ENCODE results near the gene ZYG11B. TPM values are rescaled to one million over a fixed set of nuclear protein-coding genes. Genes with fewer than 3 reads are reported as not detected.
"Not testable (repeated sequence)": the region's sequence is repeated elsewhere in the genome, so short reads cannot be mapped to it uniquely, and the experiment has no call there.

ZYG11B gene
- polyA plus RNA-seq, 1 donor from 2014 or later = 48.7 TPM

DNA sequence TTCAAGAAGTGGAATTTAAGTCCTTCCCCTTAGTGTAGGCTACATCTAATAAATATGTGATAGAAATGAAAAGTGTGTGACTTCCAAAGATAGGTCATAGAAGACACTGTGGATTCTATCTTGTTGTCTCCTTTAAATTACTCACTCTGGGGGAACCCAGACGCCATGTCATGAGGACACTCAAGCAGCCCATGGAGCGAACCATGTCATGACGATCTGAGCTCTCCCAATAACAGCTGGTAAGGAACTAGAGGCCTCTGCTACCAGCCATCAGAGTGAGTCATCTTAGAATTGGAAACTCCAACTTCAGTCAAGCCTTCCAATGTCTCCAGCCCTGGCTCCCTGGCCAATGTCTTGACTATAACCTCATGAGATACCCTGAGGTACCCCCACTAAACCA, 34.4 kb upstream of the ZYG11B start:
- no peak overlapping the region for H2AFZ ChIP-seq (ENCODE audit: low read depth, low read length)
- no peak overlapping the region for H3K4me3 ChIP-seq (ENCODE audit: low read length)
- no peaks in the 10 kb centered on the region for H4K20me1 ChIP-seq (ENCODE audit: insufficient read depth)
- H3K36me3 ChIP-seq (ENCODE audit: insufficient read depth, low read length) = no peaks in the 10 kb centered on the region
- no peaks in the 10 kb centered on the region for H3K79me2 ChIP-seq (replicated peaks; ENCODE audit: insufficient read depth, low read length)
- no peaks in the 10 kb centered on the region for H3K9me3 ChIP-seq (ENCODE audit: low read length)
- no peak overlapping the region for H3K9ac ChIP-seq (ENCODE audit: low read length)
- no peaks in the 10 kb centered on the region for H3K9me2 ChIP-seq (ENCODE audit: insufficient read depth, low read length)
- TF ChIP-seq TAF1 (IDR thresholded peaks at IDR 0.05; ENCODE audit: low read depth) = no peak
- TF ChIP-seq MXI1 (conservative IDR thresholded peaks at IDR 0.05; ENCODE audit: poor library complexity, severe bottlenecking) = no peak
- no peak for TF ChIP-seq RAD21 (conservative IDR thresholded peaks at IDR 0.05)
- no peak for TF ChIP-seq SMC3 (conservative IDR thresholded peaks at IDR 0.05; ENCODE audit: poor library complexity)
- no peak for TF ChIP-seq EZH2 (IDR thresholded peaks at IDR 0.05; ENCODE audit: borderline replicate concordance, insufficient read depth, low read length, poor library complexity, severe bottlenecking)
- TF ChIP-seq EP300 (conservative IDR thresholded peaks at IDR 0.05; ENCODE audit: poor library complexity, severe bottlenecking) = no peak
- TF ChIP-seq, protein P1, sequence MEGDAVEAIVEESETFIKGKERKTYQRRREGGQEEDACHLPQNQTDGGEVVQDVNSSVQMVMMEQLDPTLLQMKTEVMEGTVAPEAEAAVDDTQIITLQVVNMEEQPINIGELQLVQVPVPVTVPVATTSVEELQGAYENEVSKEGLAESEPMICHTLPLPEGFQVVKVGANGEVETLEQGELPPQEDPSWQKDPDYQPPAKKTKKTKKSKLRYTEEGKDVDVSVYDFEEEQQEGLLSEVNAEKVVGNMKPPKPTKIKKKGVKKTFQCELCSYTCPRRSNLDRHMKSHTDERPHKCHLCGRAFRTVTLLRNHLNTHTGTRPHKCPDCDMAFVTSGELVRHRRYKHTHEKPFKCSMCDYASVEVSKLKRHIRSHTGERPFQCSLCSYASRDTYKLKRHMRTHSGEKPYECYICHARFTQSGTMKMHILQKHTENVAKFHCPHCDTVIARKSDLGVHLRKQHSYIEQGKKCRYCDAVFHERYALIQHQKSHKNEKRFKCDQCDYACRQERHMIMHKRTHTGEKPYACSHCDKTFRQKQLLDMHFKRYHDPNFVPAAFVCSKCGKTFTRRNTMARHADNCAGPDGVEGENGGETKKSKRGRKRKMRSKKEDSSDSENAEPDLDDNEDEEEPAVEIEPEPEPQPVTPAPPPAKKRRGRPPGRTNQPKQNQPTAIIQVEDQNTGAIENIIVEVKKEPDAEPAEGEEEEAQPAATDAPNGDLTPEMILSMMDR (IDR thresholded peaks at IDR 0.05; ENCODE audit: poor library complexity, severe bottlenecking) = no peak
- TF ChIP-seq, protein P2, sequence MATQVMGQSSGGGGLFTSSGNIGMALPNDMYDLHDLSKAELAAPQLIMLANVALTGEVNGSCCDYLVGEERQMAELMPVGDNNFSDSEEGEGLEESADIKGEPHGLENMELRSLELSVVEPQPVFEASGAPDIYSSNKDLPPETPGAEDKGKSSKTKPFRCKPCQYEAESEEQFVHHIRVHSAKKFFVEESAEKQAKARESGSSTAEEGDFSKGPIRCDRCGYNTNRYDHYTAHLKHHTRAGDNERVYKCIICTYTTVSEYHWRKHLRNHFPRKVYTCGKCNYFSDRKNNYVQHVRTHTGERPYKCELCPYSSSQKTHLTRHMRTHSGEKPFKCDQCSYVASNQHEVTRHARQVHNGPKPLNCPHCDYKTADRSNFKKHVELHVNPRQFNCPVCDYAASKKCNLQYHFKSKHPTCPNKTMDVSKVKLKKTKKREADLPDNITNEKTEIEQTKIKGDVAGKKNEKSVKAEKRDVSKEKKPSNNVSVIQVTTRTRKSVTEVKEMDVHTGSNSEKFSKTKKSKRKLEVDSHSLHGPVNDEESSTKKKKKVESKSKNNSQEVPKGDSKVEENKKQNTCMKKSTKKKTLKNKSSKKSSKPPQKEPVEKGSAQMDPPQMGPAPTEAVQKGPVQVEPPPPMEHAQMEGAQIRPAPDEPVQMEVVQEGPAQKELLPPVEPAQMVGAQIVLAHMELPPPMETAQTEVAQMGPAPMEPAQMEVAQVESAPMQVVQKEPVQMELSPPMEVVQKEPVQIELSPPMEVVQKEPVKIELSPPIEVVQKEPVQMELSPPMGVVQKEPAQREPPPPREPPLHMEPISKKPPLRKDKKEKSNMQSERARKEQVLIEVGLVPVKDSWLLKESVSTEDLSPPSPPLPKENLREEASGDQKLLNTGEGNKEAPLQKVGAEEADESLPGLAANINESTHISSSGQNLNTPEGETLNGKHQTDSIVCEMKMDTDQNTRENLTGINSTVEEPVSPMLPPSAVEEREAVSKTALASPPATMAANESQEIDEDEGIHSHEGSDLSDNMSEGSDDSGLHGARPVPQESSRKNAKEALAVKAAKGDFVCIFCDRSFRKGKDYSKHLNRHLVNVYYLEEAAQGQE (IDR thresholded peaks at IDR 0.05; ENCODE audit: borderline replicate concordance) = no peak
- TF ChIP-seq POLR2AphosphoS5 (IDR thresholded peaks at IDR 0.05) = no peak
- no peaks in the 10 kb centered on the region for H3F3A ChIP-seq (ENCODE audit: insufficient read depth, low read length, poor library complexity, severe bottlenecking)
- no peaks in the 10 kb centered on the region for H3K27me3 ChIP-seq (ENCODE audit: insufficient read depth, low read depth, low read length)
- no peak overlapping the region for H3K27ac ChIP-seq (ENCODE audit: low read length)
- H3K4me2 ChIP-seq (ENCODE audit: low read length) = no peak overlapping the region

DNA sequence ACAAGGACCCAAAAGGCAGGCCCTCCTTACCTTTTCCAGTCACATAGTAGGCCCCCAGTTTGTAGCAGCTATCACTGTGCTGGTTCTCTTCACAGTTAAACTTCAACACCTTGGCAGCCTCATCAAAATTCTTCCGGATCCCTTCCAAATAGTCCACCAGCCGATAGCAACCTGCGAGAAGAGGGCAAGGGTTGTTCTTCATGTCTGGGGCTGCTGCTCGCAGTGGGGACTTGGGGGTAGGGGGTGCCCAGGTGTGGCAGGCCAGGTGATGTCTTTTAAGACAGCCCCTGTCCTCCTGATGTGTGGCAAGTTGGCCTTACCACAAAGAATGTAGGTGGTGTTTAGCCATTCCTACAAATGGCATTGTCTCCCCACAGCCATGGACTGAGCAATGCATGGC, 33.6 kb upstream of the ZYG11B start:
- Histone ChIP-seq H3K36me3 (ENCODE audit: insufficient read depth, low read length) (no peaks in the 10 kb centered on the region), H4K20me1 (ENCODE audit: insufficient read depth) (no peaks in the 10 kb centered on the region), H3K79me2 (replicated peaks; ENCODE audit: insufficient read depth, low read length) (no peaks in the 10 kb centered on the region), H2AFZ (ENCODE audit: low read depth, low read length) (no peak overlapping the region), H3K4me2 (ENCODE audit: low read length) (no peak overlapping the region), H3K9ac (ENCODE audit: low read length) (no peak overlapping the region), H3K9me2 (ENCODE audit: insufficient read depth, low read length) (no peaks in the 10 kb centered on the region), H3K27me3 (ENCODE audit: insufficient read depth, low read depth, low read length) (no peaks in the 10 kb centered on the region), H3K27ac (ENCODE audit: low read length) (no peak overlapping the region), H3K9me3 (ENCODE audit: low read length) (no peaks in the 10 kb centered on the region), H3F3A (ENCODE audit: insufficient read depth, low read length, poor library complexity, severe bottlenecking) (no peaks in the 10 kb centered on the region), H3K4me3 (ENCODE audit: low read length) (no peak overlapping the region)
- TF ChIP-seq EP300 (conservative IDR thresholded peaks at IDR 0.05; ENCODE audit: poor library complexity, severe bottlenecking) (no peak), RAD21 (conservative IDR thresholded peaks at IDR 0.05) (no peak), EZH2 (IDR thresholded peaks at IDR 0.05; ENCODE audit: borderline replicate concordance, insufficient read depth, low read length, poor library complexity, severe bottlenecking) (no peak), SMC3 (conservative IDR thresholded peaks at IDR 0.05; ENCODE audit: poor library complexity) (no peak), MXI1 (conservative IDR thresholded peaks at IDR 0.05; ENCODE audit: poor library complexity, severe bottlenecking) (no peak), TAF1 (IDR thresholded peaks at IDR 0.05; ENCODE audit: low read depth) (no peak), POLR2AphosphoS5 (IDR thresholded peaks at IDR 0.05) (no peak)

DNA sequence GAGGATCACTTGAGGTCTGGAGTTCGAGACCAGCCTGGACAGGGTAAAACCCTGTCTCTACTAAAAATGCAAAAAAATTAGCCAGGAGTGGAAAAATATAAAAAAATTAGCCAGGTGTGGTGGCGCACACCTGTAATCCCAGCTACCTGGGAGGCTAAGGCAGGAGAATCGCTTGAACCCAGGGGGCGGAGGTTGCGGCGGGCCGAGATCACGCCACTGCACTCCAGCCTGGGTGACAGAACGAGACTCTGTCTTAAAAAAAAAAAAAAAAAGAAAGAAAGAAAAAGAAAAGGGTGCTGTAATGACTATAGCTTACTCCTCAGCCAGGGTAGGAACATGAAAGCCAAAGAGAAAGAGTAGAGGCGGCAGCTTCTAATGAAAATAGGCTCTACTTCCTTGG, 32.9 kb upstream of the ZYG11B start:
- not testable (repeated sequence) for H3K27me3 ChIP-seq (ENCODE audit: insufficient read depth, low read depth, low read length); H3K9me2 ChIP-seq (ENCODE audit: insufficient read depth, low read length); H3K9me3 ChIP-seq (ENCODE audit: low read length); H3K4me2 ChIP-seq (ENCODE audit: low read length); H3K9ac ChIP-seq (ENCODE audit: low read length); H4K20me1 ChIP-seq (ENCODE audit: insufficient read depth); H3F3A ChIP-seq (ENCODE audit: insufficient read depth, low read length, poor library complexity, severe bottlenecking); H3K36me3 ChIP-seq (ENCODE audit: insufficient read depth, low read length); H3K79me2 ChIP-seq (replicated peaks; ENCODE audit: insufficient read depth, low read length); H3K27ac ChIP-seq (ENCODE audit: low read length); H3K4me3 ChIP-seq (ENCODE audit: low read length); H2AFZ ChIP-seq (ENCODE audit: low read depth, low read length)

All from neural cell (in vitro differentiated cells).